NK-92 treated with Interleukin-12 subunit alpha and Interleukin-12 subunit beta, amount 100 ng/mL, for 24 hours (cell line): ENCODE data around the gene C2orf72.
"Not testable (repeated sequence)": the region's sequence is repeated elsewhere in the genome, so short reads cannot be mapped to it uniquely, and the experiment has no call there.

Experiments
- DNase-seq: peaks from one replicate; lab custom pipeline; 2025; lab: John Stamatoyannopoulos, UW

Gene C2orf72

DNA sequence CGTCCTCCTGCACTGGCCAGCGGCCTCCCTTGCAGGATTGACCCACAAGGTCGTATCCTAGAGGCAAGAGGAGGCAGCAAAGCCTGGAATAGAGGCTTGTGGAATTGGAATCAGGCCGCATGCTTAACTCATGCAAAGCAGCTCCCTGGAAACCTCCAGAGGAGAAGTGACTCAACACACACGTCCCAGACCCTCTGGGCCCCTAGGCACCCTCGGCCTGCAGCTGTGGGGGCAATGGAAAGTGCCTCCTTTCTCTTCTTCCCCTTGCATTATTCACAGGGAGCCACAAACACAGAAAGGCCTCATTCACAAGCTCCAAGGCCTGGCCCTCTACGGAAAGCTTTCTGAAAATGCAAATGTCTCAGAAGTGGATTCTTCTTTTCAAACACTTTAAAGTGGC, 21.8 kb upstream of the C2orf72 start:
- DNase-seq = no peak

DNA sequence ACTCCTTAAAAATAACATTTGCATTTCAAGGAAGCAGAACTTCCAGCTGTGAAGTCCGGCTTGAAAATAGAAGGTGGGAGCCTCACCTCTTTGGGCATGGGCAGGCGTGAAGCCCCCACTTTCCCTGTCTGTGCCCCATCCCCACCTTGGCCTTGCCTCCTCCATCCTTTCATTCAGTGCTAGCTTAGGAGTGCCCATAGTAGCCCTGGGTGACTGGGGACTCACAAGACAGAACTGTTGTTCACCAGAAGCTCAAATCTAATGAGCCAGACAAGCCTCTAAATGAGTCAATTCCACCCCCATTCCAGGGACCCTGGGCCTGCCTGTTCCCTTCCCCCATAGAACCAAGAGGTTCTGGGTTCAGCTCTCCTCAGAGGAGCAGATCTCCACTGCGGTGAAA, 21.4 kb upstream of the C2orf72 start:
- DNase-seq = no peak

DNA sequence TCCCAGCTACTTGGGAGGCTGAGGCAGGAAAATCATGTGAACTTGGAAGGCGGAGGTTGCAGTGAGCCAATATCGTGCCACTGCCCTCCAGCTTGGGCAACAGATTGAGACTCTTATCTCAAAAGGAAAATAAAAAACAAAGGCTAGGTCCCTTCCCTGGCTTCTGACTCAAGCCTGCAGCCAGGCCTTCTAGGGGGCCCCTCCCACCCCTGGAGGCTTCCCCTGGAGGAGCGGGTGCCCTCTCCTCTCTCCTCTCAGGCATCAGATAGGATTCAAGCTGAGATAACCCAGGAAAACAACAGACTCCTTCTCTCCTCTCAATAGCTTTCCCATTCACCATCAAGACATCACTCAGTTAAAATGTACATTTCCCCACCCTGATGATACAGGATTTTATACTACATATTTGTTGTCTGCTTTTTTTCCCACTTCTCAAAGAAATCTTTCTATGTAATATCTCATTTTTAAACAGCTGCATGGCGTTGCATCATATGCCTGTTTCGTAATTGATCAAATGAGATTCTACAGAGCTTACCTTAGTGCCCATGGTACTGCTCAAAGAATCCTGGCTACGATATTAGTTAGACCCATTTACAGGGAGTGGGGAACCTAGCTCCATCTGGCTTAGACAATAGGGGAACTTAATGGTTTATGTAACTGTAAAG, 20.6 kb upstream of the C2orf72 start:
- no peak for DNase-seq

DNA sequence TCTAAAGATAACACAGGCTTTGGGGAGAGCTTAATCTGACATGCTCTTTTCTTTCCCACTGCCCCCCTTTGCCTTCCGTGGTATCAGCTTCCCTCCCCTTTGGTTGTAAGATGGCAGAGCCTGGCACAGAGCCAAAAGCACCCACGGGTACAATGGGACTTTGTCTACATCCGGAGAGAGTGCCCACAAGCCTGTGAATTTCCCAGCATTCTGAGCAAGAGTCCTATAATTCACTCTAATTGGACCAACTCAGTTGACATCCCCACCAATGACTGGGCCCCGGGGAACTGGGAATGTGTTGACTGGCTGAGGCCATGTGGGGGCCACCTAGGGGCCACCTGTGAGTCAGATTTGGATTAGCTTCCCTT, 20.1 kb upstream of the C2orf72 start:
- DNase-seq = no peak

DNA sequence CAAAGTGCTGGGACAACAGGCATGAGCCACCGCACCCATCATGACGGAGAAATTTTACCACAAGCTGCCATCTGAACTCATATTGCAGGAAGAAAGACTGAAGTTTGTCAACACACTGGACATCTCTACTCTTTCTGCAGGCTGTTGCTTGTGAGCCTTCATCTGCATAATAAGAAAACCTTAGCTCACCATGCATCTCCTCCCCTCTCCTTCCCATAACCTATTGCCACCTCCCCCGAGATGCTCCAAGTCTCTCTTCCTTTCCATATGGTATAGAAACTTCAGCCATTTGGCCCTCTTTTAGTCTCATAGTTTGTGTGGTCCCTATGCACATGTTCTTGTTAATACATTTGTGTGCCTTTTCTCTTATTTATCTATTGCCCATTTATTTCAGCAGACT, 19.1 kb upstream of the C2orf72 start:
- DNase-seq = no peak

DNA sequence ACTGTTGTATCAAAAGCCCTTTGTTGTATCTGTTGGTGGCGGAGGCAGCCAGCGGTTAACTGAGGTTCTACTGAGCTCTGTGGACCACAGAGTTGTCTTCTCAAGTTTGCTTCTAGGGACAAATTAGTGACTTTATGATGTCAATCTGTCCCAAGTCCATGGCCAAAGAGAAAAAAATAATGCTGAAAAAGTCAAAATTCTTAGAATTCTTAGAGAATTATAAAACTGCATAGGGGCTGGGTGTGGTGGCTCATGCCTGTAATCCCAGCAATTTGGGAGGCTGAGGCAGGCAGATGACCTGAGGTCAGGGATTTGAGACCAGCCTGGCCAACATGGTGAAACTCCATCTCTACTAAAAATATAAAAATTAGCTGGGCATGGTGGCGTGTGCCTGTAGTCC, 12.3 kb upstream of the C2orf72 start:
- not testable (repeated sequence) for DNase-seq

DNA sequence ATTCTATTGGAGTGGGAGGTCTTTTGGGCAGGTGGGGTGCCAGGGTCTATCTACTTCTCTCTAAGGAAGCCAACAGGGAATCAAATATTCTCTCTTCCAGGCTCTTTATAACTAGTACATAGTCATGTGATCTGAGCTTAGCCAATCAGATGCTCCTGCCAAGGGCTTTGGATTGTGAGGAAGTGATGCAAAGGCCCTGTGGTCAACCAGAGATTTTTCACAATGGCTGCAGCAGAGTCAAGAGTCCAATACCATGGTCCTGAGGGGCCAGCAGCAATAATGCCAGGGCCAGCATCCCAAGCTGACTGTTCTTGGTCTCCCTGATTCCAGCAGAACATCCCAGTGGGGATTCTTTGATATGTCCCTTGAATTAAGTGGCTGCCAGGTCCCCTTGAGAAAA, 8.4 kb upstream of the C2orf72 start:
- DNase-seq = no peak

DNA sequence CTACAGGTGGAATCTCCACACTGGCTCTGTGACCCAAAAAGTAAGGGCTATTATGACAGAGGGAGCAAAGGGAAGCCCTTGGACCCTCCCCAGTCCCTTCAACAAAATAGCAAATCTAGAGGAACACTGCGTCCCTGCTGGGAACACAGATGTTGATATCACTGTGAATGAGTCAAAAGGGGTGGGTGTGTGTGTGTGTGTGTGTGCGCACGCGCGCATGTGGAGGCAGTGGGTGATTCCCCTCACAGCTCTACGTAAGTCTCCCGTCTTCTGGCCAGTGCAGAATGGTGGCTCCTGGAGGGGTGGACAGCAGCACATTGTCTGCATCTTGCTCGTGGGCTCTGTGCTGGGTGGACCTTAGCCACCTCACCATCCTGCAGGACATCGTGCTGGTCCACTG, 7.8 kb upstream of the C2orf72 start:
- DNase-seq = no peak

DNA sequence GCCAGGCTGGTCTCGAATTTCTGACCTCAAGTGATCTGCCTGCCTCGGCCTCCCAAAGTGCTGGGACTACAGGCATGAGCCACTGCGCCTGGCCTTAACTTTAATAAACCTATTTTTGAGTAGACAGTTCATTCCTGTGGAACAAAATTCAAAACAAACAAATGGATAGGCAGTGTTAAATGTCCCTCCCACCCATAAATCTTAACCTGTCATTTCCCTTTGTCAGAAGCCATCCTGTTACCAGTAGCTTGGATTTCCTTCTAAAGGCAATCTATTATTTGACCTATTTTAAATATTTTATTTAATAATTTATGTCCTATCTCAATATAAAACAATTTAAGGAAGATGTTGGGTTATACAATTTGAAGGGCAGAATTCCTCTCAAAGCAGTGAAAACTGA, 6.6 kb upstream of the C2orf72 start:
- DNase-seq = no peak

DNA sequence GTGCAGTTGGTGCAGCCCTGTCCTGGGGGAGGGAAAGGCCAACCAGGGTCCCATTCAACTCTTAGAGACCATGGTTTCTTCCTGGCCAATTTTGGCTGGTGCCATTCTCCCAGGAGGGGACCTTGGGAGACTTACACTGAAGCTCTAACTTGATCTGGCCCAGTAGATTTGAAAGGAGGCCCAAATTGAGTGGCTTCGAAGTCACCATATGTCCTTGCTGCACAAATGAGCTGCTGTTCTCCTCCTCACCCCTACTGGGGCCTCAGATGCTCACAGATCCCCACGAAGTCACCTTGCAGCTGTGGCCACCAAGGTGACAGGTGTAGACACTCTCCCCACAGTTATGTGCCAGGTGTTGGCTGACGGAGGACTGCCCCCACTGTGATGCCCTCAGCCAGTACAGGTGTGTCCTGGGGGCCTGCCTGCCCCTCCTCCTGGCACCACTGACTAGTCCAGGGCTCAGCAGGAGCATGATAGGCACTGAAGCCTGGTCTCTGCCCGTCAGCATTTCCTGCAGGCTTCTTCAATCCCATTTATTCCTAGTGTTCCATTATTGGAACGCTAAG, 4.7 kb upstream of the C2orf72 start:
- DNase-seq = no peak

DNA sequence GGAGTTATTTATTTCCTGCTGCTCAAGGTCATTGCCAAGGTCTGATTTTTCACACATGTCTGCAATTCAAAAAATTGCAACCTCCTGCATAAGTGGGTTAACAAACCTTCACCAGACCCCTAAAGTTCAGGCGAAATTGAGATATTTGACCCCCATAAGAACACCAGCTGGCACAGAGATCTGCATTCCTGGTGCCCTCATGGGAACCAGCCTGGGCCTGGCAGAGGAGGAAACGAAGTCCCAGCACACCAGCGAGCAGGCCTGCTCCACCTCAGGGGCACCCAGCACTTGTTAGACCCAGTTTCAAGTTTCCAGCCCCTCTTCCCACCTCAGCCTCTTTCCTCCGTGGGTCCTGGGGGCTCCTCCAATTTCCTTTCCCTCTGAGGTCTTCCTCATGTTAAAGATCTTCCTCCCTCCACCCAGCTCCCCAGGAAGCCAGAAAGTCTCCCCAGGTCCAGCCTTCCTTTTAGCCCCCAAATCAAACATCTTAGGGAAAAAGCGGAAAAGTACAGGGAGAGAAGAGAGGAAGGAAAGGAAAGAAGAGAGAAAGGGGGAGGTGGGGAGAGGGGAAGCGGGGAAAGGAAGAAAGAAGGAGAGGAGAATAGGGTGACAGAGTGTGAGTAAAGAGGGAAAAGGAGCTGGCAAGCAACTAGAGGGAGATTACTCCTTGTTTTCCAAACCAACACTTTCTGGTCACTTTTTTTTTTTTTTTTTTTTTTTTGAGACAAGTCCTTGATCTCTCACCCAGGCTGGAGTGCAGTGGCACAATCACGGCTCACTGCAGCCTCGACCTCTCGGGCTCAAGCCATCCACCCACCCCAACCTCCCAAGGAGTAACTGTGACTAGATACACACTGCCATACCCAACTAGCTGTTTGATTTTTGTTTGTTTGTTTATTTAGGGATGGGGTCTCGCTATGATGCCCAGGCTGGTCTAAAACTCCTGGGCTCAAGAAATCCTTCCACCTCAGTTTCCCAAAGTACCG, 3.9 kb upstream of the C2orf72 start:
- no peak for DNase-seq

DNA sequence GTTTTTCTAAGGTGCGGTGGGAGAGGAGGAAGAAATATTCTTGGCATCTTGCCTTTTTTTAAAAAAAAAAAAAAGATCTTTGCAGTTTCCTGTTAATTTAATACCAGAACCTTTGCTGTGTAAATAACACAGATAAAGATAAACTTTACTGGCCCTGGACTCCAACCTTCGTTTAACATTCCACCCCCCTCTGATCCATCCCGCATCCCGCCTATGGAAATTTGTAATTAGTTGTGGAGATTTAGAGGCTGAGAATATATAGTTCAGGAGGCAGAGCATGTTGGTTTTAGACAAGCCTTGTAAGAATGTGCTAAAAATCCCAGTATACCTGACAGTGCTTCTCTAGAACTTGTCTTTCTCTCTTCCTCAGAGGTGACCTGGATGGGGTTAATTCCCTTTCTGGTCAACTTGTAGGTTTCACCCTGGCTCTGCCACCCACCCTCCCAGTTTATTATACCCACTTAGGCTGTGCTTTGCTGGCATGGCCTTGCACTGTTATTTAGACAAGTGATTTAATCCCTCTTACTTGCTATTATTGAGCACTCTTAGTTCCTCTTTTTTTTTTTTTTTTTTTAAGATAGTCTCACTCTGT, 2.9 kb upstream of the C2orf72 start:
- DNase-seq = no peak

DNA sequence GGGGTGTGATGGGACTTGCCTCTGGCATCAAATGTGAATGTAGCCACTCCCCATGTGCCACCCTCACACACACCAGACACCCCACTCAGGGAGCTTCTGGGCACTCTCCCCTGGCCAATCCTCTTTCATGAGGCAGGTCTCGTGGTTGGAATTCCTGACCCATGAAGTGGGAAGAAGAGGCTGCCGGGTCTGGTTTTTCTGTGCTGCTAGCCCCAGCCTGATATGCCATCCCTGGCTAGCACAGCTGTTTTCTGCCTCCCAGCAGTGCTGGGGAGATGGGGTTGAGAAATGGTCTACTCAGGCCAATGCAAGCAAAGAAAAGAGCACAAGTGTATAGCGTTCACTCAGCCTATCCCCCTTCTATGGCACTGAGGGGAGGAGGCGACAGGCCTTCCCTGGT, 1.2 kb upstream of the C2orf72 start:
- no peak for DNase-seq

DNA sequence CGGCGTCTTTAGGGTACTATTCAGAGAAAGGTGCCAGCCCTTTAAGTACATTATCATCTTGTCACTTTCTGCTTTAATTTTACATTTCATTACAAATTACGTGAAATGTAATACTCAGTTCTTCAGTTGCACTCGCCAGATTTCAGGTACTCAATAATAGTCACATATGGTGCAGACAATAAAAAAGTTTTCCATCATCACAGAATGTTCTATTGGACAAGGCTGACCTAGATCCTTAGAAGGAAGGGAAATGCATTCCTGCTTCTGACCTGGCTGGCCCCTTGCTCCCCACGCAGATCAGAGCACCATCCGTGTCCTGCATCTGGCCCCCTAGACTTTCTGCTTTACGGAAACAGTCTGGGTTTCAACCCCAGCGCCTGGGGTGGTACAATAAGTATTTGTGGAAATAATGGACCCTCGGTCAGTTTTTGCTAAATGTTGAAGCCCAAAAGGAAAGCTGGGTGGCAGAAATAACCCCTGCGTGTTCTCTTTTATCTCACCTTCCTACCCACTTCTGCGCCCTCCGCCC, 681 bp upstream of the C2orf72 start:
- no peak for DNase-seq

DNA sequence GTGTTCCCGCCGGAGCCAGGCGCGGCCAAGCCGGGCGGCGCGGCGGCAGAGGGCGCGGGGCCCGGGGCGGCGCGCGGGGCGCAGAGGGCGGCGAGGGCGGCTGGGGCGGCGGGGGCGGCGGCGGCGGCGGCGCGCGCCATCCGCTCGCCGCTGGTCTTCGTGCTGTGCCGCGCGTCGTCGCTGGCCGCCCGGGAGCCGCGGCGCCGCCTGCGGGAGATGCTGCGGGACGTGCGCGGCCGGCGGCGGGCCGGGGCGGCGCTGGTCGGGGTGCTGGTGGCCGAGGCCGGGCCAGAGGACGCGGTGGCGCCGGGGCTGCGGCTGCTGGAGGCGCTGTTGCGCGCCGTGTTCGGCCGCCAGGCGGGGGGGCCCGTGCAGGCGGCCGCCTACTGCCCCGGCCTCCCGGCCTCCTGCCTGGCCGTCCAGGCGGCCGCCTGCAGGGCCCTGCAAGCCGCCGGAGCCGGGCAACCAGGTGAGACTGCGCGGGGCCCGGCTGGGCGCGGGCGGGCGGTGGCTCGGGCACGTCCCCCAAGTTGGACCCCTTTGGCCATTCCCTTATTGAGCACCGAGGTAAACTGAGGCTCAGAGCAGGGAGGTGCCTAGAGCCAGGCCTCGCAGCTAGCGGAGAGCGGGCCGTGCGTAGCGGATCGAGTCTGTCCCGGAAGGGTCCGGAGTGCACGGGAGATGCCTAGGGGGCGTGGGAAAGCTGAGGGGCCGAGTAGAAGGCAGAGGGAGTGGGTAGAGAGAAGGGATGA, 584 bp downstream of the C2orf72 start:
- no peak for DNase-seq

DNA sequence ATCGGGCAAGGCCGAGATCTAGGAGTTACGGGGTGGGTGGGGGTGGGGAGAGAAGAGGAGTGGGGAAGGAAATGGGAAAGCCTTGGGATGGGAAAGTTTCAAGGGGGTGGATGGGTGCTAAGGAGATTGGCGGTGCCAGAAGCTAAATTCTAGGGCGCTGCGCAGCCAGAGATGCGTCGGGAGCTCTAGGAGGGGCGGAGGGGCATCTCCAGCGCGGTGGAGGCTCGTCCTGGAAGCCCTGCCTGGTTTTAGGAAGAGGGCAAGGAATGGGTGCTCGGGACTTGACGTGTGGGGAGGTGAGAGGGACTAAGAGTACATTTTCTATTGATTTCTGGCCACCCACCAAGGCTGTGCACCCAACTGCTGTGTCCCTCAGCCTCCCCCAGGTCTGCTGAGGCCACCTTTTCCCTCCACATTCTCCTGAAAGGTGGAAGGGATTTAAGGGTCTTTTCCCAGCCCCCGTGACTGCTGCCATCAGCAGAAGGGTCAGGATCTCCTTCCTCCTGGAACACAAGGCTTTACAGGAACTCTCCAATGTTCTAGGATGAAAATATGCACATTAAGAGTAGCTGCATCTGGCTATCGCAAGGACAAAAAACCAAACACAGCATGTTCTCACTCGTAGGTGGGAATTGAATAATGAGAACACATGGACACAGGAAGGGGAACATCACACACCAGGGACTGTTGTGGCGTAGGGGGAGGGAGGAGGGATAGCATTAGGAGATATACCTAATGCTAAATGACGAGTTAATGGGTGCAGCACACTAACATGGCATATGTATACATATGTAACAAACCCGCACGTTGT, 1.4 kb downstream of the C2orf72 start:
- DNase-seq = no peak

DNA sequence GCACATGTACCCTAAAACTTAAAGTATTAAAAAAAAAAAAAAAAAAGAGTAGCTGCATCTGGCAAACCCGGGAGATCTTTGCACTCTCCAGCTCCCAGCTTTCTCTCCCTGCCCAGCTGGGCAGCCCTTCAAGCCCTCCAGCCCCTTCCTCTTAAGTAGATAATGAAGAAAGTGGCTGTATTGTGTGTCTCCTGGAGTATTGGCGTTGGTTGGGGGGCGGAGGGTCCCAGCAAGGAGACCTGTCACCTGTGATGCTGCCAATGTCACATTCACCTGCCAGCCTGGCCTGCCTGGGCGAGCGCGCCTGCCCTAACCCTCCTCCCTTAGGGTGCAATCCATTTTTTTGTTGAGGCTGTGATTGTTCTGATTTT, 2.0 kb downstream of the C2orf72 start:
- DNase-seq = no peak

DNA sequence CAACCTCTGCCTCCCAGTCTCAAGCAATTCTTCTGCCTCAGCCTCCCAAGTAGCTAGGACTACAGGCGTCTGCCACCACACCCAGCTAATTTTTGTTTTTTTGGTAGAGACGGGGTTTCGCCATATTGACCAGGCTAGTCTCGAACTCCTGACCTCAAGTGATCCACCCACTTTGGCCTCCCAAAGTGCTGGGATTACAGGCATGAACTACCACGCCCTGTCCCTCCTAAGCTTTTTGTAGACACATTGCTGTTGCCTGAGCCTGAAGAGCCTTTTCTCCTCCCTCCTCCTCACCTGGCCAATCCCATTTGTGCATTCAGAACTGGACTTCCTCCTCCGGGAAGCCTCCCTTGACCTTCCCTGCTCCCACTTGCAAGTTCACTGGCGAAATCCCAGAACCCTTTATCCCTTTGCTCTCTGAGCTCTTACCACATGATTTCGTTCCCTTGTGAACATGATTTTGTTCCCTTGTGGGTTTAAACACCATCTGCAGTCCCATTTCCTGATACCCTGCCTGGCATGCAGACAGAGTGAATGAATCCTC, 2.6 kb downstream of the C2orf72 start:
- DNase-seq = no peak

DNA sequence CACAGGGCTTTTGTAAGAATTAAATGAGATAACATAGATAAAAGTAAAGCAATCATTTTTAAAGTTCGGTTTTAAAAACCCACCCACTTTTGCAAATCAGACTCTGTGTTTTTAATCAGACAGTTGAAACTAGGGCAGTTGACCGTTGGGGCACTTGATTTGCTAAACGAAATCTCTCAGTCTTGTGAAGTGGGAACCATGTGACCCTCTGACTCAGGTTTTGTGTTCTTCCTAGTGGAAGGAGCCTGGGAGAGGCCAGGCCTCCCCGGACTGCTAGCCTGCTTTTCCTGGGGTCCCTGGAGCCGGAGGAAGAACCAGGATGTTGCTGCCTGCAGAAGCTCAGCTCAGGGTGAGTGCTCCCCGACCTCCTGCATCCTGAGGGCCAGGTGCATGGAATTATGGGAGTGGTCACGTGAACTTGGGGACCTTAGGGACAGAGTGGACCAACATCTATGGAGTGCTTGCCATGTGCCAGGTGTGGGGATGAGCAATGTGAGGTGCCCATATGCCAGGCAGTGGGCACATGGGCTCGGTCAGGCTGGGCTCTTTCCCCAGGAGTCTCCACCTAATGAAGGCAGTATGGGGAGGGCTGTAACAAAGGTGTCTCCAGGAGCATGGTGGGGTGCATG, 3.9 kb downstream of the C2orf72 start:
- no peak for DNase-seq

DNA sequence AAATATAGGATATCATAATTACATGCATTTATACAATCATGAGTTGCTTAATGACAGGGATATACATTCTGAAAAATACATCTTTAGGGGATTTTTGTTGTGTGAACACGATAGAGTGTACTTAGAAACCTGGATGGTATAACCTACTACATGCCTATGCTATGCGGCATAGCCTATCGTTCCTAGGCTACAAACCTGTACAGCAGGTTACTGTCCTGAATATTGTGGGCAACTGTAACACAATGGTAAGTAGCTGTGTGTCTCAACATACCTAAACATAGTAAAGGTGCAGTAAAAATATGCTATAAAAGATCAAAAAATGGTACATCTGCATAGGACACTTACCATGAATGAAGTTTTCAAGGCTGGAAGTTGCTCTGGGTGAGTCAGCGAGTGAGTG, 6.5 kb downstream of the C2orf72 start:
- DNase-seq = no peak
